Measurements from ENCODE around the gene SLC25A21. TPM values are rescaled to one million over a fixed set of nuclear protein-coding genes. Genes with fewer than 3 reads are reported as not detected.

Gene SLC25A21
- total RNA-seq, 2 experiments from 2014 or later = not detected

DNA sequence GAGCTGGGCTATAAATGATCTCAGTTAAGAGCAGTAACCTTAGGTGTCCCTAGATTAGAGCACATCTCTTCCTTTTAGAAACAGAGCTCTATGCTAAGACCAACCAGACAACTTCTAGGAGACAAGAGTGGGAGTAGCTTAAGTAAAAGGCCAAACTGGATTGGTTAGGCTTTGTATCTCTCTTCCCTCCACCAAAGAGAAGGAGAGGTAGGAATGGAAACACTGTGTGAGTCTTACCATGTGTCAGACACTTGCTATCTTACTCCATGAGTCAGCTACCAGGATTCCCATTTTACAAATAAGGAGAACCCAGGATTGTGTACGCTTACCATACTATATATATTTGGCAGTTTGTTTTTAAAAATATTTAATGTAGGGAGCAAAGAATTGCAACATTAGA, 387.9 kb downstream of the SLC25A21 start:
- Mint-ChIP-seq H3K4me1 (ENCODE audit: low read depth) (no peaks in the 10 kb centered on the region), H3K4me3 (no peak overlapping the region), H3K27me3 (no peaks in the 10 kb centered on the region), H3K9me3 (peaks cover 16% of the 10 kb centered on the region), H3K27ac (no peak overlapping the region), H3K36me3 (ENCODE audit: low read depth) (no peaks in the 10 kb centered on the region)
- ATAC-seq (ENCODE audit: poor library complexity) (no peak), DNase-seq (no peak)
- intact Hi-C loops (cut with DNase I, micrococcal nuclease) = no loop called here
- TF ChIP-seq, protein P1, sequence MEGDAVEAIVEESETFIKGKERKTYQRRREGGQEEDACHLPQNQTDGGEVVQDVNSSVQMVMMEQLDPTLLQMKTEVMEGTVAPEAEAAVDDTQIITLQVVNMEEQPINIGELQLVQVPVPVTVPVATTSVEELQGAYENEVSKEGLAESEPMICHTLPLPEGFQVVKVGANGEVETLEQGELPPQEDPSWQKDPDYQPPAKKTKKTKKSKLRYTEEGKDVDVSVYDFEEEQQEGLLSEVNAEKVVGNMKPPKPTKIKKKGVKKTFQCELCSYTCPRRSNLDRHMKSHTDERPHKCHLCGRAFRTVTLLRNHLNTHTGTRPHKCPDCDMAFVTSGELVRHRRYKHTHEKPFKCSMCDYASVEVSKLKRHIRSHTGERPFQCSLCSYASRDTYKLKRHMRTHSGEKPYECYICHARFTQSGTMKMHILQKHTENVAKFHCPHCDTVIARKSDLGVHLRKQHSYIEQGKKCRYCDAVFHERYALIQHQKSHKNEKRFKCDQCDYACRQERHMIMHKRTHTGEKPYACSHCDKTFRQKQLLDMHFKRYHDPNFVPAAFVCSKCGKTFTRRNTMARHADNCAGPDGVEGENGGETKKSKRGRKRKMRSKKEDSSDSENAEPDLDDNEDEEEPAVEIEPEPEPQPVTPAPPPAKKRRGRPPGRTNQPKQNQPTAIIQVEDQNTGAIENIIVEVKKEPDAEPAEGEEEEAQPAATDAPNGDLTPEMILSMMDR (IDR thresholded peaks at IDR 0.05) = no peak
- POLR2A ChIA-PET = no interaction called here
- Histone ChIP-seq H3K4me3 (ENCODE audit: low read length) (no peak overlapping the region), H3K27me3 (ENCODE audit: control insufficient read depth in 1 of 2, insufficient read depth in 2 of 2, low read length in 2 of 2) (no peaks in the 10 kb centered on the region), H3K27ac (ENCODE audit: low read depth in 1 of 2, low read length in 2 of 2) (no peak overlapping the region), H3K9me3 (ENCODE audit: control insufficient read depth in 1 of 2, insufficient read depth in 1 of 2, low read length in 2 of 2) (no peaks in the 10 kb centered on the region), H3K36me3 (ENCODE audit: insufficient read depth, low read length) (no peaks in the 10 kb centered on the region), H3K4me1 (ENCODE audit: insufficient read depth, low read length) (no peaks in the 10 kb centered on the region)
- CTCF ChIA-PET = no interaction called here

DNA sequence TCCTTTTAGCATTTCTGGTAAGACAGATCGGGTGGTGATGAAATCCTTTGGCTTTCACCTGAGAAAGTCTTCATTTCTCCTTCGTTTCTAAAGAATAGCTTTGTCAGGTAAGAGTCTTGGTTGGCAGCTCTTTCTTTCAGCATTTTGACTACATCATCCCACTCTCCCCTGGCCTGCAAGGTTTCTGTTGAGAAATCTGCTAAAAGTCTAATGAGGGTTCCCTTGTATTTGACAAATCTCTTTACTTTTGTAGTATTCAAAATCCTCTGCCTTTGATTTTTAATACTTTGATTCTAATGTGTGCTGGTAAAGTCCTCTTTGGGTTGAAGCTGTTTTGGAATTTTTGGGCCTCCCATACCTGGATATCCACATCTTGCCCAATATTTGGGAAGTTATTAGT, 390.5 kb downstream of the SLC25A21 start:
- H3K27ac ChIP-seq (ENCODE audit: low read depth in 1 of 2, low read length in 2 of 2) = no peak overlapping the region
- no peaks in the 10 kb centered on the region for H3K27me3 ChIP-seq (ENCODE audit: control insufficient read depth in 1 of 2, insufficient read depth in 2 of 2, low read length in 2 of 2)
- H3K4me1 Mint-ChIP-seq (ENCODE audit: low read depth) = no peaks in the 10 kb centered on the region
- TF ChIP-seq, protein P1 (IDR thresholded peaks at IDR 0.05) = no peak
- DNase-seq = no peak
- H3K4me3 ChIP-seq (ENCODE audit: low read length) = no peak overlapping the region
- no peak overlapping the region for H3K4me3 Mint-ChIP-seq
- H3K9me3 ChIP-seq (ENCODE audit: control insufficient read depth in 1 of 2, insufficient read depth in 1 of 2, low read length in 2 of 2) = peaks cover 0 to 1% of the 10 kb centered on the region in 2 experiments
- ChIA-PET POLR2A (no interaction called here), CTCF (no interaction called here)
- peaks cover 20% of the 10 kb centered on the region for H3K9me3 Mint-ChIP-seq
- no peak overlapping the region for H3K27ac Mint-ChIP-seq
- intact Hi-C loops (cut with DNase I, micrococcal nuclease) = no loop called here
- no peaks in the 10 kb centered on the region for H3K36me3 Mint-ChIP-seq (ENCODE audit: low read depth)
- no peak for ATAC-seq (ENCODE audit: poor library complexity)
- no peaks in the 10 kb centered on the region for H3K27me3 Mint-ChIP-seq
- H3K36me3 ChIP-seq (ENCODE audit: insufficient read depth, low read length) = no peaks in the 10 kb centered on the region
- no peaks in the 10 kb centered on the region for H3K4me1 ChIP-seq (ENCODE audit: insufficient read depth, low read length)

DNA sequence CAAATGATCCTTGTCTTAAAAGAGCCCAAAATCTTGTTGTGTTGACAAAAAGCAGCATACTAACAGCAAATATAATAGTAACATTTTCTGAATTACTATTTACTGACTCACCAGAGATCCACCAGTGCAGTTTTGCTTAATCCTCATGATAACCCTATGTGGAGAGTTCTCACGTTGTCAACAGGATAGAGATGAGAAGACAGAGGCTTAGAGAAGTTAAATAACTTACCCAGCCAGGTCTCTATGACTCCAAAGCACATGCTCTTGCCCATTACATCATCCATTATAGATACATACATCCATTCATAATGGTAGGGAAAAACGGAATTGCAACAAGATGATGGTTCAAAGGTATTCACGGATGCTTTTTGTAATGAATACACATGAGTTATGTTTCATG, 398.8 kb downstream of the SLC25A21 start:
- no peaks in the 10 kb centered on the region for H3K36me3 ChIP-seq (ENCODE audit: insufficient read depth, low read length)
- Mint-ChIP-seq H3K4me3 (no peak overlapping the region), H3K36me3 (ENCODE audit: low read depth) (no peaks in the 10 kb centered on the region), H3K9me3 (peaks cover 8% of the 10 kb centered on the region), H3K27ac (no peak overlapping the region), H3K27me3 (peaks cover 4% of the 10 kb centered on the region), H3K4me1 (ENCODE audit: low read depth) (no peaks in the 10 kb centered on the region)
- no peak for DNase-seq
- no peak overlapping the region for H3K27ac ChIP-seq (ENCODE audit: low read depth in 1 of 2, low read length in 2 of 2)
- ChIA-PET CTCF (no interaction called here), POLR2A (no interaction called here)
- no peaks in the 10 kb centered on the region for H3K4me1 ChIP-seq (ENCODE audit: insufficient read depth, low read length)
- H3K9me3 ChIP-seq (ENCODE audit: control insufficient read depth in 1 of 2, insufficient read depth in 1 of 2, low read length in 2 of 2) = peaks cover 0 to 3% of the 10 kb centered on the region in 2 experiments
- intact Hi-C loops (cut with DNase I, micrococcal nuclease) = no loop called here
- ATAC-seq (ENCODE audit: poor library complexity) = no peak
- no peaks in the 10 kb centered on the region for H3K27me3 ChIP-seq (ENCODE audit: control insufficient read depth in 1 of 2, insufficient read depth in 2 of 2, low read length in 2 of 2)
- TF ChIP-seq, protein P1 (IDR thresholded peaks at IDR 0.05) = no peak
- no peak overlapping the region for H3K4me3 ChIP-seq (ENCODE audit: low read length)

All from CD4-positive, alpha-beta T cell (primary cell).